Spinal cord (tissue), 10 donors: ENCODE data around the gene ARHGEF37. TPM values are rescaled to one million over a fixed set of nuclear protein-coding genes. Genes with fewer than 3 reads are reported as not detected.
"Not testable (repeated sequence)": the region's sequence is repeated elsewhere in the genome, so short reads cannot be mapped to it uniquely, and the experiment has no call there.

Source experiments
- DNase-seq, 6 donors: peaks; one replicate each; pipeline versions ENCODE4 v3.0.0 to v3.0.0-alpha.2; 2013 to 2015; ENCODE audit warnings: low spot score in 6 of 6, low read depth in 4 of 6
- H3K27ac ChIP-seq: one replicate; pipeline ENCODE4 v1.5.1; 2013; ENCODE audit warnings: low read depth, low read length, control low read depth
- H3K27me3 ChIP-seq: one replicate; pipeline ENCODE4 v1.6.1; 2013; ENCODE audit warnings: low read length; ENCODE audit not compliant: control insufficient read depth, insufficient read depth
- H3K36me3 ChIP-seq: one replicate; pipeline ENCODE4 v1.6.1; 2013; ENCODE audit warnings: low read length; ENCODE audit not compliant: control insufficient read depth, insufficient read depth
- H3K4me1 ChIP-seq: one replicate; pipeline ENCODE4 v1.6.1; 2013; ENCODE audit warnings: low read length; ENCODE audit not compliant: control insufficient read depth, insufficient read depth
- H3K4me3 ChIP-seq: one replicate; pipeline ENCODE4 v1.5.1; 2013; ENCODE audit warnings: low read depth, low read length, control low read depth
- H3K9me3 ChIP-seq: one replicate; pipeline ENCODE4 v1.6.1; 2013; ENCODE audit warnings: low read length; ENCODE audit not compliant: control insufficient read depth, insufficient read depth
- WGBS: methylation state at CpG from one replicate; pipeline ENCODE4 v1.1.5; 2013; ENCODE audit warnings: missing lambda C conversion rate; ENCODE audit not compliant: insufficient coverage; 5-methylcytosine and 5-hydroxymethylcytosine counted together
- polyA plus RNA-seq, 2 donors: library from polyadenylated mRNA; unstranded; fragments of 120-200 nt; gene quantifications; one replicate each; pipeline ENCODE4 v1.2.1, GENCODE V29; 2013; ENCODE audit not compliant: insufficient read length in 2 of 2
- total RNA-seq, 2 donors: library from RNA; depleted of rRNA in 1 of 2; stranded (reverse); fragments of 120-200 nt in 1 of 2; fragments of >200 nt in 1 of 2; gene quantifications; one replicate each; pipeline versions ENCODE4 v1.2.3 to v1.2.4, GENCODE V29; 2013 to 2014
- donor health status: healthy.

The ARHGEF37 gene
- total and polyA plus RNA-seq, 4 donors, result 5.6 to 22.3 (median 7.1) TPM

DNA sequence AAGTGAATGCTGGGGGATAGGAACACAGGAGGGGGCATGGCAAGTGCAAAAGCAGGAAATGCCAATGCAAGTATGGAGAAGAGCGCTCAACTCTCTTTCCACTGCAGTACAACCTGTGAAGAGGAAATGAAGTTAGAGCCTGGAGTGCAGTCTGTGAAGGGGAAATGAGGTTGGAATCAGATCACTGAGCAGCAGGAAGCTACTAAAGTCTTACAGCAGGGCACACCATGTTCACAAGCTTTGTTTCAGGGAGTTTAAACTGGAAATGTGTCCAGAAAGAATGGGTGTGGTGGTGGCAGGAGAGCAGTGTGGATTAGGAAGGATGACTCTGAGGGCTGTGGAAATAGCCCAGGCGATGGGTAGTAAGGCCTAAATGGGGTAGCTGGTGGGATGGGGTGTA lies 15.4 kb downstream of the ARHGEF37 start:
- peak overlapping the region; percentile 42 for H3K27ac ChIP-seq

DNA sequence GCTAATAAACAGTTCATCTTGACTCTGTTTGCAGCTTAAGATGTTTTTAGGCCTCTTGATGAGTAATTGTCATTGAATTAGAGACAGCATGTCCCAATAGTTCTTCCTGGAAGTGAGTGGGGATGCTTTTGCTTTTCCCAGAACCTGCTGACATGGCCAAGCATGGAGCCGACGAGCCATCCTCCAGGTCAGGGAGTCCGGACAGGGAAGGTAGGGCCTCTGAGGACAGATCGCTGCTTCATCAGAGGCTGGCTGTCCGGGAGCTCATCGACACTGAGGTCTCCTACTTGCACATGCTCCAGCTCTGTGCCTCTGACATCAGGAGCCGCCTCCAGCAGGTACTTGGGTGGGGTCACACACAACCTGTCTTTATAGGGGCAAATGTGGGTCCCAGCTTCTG lies 16.3 kb downstream of the ARHGEF37 start:
- DNase-seq, result no peak
- 92% methylated on average over 7 of the region's 7 CpGs for WGBS
- Histone ChIP-seq H3K27me3 (no peaks in the 10 kb centered on the region), H3K4me1 (no peaks in the 10 kb centered on the region), H3K36me3 (no peaks in the 10 kb centered on the region), H3K9me3 (no peaks in the 10 kb centered on the region), H3K27ac (no peak overlapping the region), H3K4me3 (no peak overlapping the region)

More for the DNA sequence above, 15.4 kb downstream of the ARHGEF37 start:
- Histone ChIP-seq H3K36me3 (no peaks in the 10 kb centered on the region), H3K4me1 (no peaks in the 10 kb centered on the region), H3K4me3 (no peak overlapping the region), H3K9me3 (no peaks in the 10 kb centered on the region), H3K27me3 (no peaks in the 10 kb centered on the region)
- WGBS, result 83% methylated on average over 1 of the region's 2 CpGs
- no peak for DNase-seq

DNA sequence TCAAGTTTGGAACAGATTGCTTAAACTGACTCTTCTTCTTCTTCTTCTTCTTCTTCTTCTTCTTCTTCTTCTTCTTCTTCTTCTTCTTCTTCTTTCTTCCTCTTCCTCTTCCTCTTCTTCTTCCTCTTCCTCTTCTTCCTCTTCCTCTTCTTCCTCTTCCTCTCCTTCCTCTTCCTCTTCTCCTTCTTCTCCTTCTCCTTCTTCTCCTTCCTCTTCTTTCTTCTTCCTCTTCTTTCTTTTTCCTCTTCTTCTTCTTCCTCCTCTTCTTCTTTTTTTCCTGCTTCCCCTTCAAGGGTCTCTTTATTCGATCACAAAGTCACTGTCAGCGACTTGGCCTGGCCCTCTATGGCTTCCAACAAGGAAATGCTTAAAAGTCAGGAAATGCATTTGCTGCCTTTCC lies 16.9 kb downstream of the ARHGEF37 start:
- not testable (repeated sequence) for H3K4me3 ChIP-seq, H3K27ac ChIP-seq

DNA sequence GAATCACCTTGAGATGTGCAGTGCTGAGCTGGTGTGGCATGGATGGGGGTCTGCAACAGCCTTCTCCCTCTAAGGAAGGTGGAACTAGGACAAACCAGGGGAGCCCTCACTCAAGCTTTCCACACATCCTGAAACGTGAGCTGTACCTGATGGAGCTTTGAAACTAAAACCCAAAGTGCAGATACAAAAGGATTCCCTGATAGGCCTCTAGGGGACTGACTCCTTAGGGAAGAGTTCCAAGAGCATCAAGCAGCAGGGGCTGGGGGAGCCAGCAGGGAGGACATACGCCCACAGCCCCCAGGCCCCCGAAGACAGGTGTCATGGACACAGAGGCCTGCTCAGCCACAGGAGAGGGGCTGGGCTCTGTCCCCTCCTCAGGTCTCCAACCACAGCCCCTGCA lies 17.7 kb downstream of the ARHGEF37 start:
- DNase-seq, result no peak
- 52% methylated on average over 3 of the region's 3 CpGs for WGBS
- no peak overlapping the region for H3K27ac ChIP-seq

More for the DNA sequence above, 16.9 kb downstream of the ARHGEF37 start:
- not testable (repeated sequence) for H3K9me3 ChIP-seq, H3K36me3 ChIP-seq, H3K4me1 ChIP-seq, H3K27me3 ChIP-seq, DNase-seq
- WGBS, result 93% methylated on average over 2 of the region's 2 CpGs

DNA sequence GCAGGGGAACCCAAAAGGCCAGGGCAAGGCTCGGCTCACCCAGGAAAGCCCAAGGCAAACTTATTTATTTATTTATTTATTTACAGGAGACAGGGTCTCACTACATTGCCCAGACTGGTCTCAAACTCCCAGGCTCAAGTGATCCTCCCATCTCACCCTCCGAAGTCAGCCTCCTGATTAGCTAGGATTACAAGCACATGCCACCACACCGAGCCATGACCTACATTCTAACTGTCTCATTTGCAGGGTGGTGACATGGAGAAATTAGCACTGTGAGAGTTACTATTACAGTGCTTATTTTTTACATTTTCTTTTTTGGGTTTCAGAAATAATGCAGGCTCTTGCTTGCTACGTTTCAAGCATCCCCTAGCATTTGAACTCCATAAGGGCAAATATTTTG lies 18.1 kb downstream of the ARHGEF37 start:
- Histone ChIP-seq H3K9me3 (no peaks in the 10 kb centered on the region), H3K4me1 (no peaks in the 10 kb centered on the region), H3K27me3 (no peaks in the 10 kb centered on the region), H3K4me3 (no peak overlapping the region), H3K27ac (no peak overlapping the region), H3K36me3 (no peaks in the 10 kb centered on the region)
- no peak for DNase-seq
- 100% methylated on average over 1 of the region's 4 CpGs for WGBS

More for the DNA sequence above, 17.7 kb downstream of the ARHGEF37 start:
- no peaks in the 10 kb centered on the region for H3K4me1 ChIP-seq
- H3K27me3 ChIP-seq, result no peaks in the 10 kb centered on the region
- no peaks in the 10 kb centered on the region for H3K9me3 ChIP-seq
- no peak overlapping the region for H3K4me3 ChIP-seq
- H3K36me3 ChIP-seq, result no peaks in the 10 kb centered on the region

DNA sequence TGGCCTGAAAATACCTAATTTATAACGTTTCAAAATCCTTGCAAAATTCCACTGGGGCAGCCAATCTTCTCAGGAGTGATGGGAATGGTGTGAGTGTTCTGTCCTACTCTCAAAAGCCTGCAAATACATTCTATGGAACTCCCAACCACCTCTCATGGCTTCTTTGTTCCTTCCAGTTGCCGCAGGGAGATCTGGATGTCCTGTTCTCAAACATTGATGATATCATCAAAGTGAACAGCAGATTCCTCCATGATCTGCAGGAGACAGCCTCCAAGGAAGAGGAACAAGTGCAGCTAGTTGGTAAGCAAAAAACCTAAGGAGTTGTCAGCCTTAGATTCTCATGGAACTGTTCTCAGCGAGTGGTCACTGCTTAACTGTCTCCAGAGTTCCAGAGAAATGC lies 19.6 kb downstream of the ARHGEF37 start:
- no peak overlapping the region for H3K27ac ChIP-seq
- no peaks in the 10 kb centered on the region for H3K27me3 ChIP-seq
- no peak for DNase-seq
- no peaks in the 10 kb centered on the region for H3K36me3 ChIP-seq
- H3K4me3 ChIP-seq, result no peak overlapping the region
- no peaks in the 10 kb centered on the region for H3K4me1 ChIP-seq
- H3K9me3 ChIP-seq, result no peaks in the 10 kb centered on the region
- WGBS, result 89% methylated on average over 2 of the region's 3 CpGs

DNA sequence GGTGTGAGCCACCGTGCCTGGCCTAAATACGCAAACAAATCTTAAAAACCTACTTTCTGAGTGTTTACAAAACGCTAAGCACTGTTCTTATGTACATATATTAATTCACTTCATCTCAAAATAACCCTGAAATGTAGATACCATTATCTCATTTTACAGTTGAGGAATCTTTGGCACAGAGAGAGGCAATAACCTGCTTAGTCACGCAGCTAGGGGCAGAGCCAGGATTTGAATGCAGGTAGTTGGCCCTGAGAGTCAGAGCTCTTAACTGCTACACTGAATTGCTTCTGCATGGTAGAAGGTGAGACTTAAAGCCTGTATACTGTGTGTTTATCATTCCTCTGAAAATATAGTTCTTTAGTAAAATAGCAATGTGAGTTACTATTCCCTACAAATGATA lies 21.9 kb downstream of the ARHGEF37 start:
- Histone ChIP-seq H3K36me3 (no peaks in the 10 kb centered on the region), H3K27ac (no peak overlapping the region), H3K27me3 (no peaks in the 10 kb centered on the region), H3K9me3 (no peaks in the 10 kb centered on the region), H3K4me3 (no peak overlapping the region), H3K4me1 (no peaks in the 10 kb centered on the region)
- WGBS, result 100% methylated on average over 2 of the region's 4 CpGs
- no peak for DNase-seq

DNA sequence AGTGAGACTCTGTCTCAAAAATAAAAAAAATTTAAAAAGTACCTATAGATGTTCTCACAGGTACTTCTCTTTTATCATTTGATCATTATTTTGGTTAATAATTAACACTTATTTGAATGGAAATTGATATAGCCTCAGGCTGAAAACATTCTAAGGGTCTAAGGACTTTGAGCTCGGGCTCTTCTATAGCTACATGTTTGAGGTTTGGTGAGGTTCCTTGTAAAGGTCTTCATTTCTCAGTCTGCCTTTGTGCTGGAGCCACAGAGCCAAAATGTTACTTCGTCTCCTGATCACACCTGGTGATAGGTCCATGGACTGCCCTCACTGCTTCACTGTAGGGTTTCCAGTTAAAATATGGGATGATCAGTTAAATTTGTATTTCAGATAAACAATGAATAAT lies 22.6 kb downstream of the ARHGEF37 start:
- H3K36me3 ChIP-seq, result no peaks in the 10 kb centered on the region
- no peaks in the 10 kb centered on the region for H3K9me3 ChIP-seq
- WGBS, result 80% methylated on average over 1 of the region's 2 CpGs
- no peak overlapping the region for H3K27ac ChIP-seq
- DNase-seq, result no peak
- no peak overlapping the region for H3K4me3 ChIP-seq
- no peaks in the 10 kb centered on the region for H3K4me1 ChIP-seq
- no peaks in the 10 kb centered on the region for H3K27me3 ChIP-seq

DNA sequence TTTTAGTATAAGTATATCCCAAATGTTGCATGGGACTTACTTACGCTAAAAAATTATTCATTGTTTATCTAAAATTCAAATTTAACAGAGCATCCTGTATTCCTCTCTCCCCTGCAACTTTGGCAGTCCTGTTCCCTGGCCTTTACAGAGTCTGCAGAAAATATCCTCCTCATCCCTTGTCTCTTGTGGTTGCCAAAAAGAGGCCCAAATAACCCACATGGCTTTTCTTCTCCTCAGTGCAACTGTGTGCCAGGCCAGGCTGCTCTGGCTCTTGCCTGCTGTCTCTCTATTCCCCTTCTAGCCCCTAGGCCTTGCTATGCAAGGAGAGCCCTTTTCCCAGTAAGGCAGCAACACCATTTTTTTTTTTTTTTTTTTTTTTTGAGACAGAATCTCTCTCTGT lies 23.0 kb downstream of the ARHGEF37 start:
- Histone ChIP-seq H3K4me1 (no peaks in the 10 kb centered on the region), H3K27me3 (no peaks in the 10 kb centered on the region), H3K27ac (no peak overlapping the region), H3K4me3 (no peak overlapping the region), H3K9me3 (no peaks in the 10 kb centered on the region), H3K36me3 (peaks cover under 1% of the 10 kb centered on the region)
- WGBS, result no CpG with 5 or more reads among the region's 1 CpG
- no peak for DNase-seq

DNA sequence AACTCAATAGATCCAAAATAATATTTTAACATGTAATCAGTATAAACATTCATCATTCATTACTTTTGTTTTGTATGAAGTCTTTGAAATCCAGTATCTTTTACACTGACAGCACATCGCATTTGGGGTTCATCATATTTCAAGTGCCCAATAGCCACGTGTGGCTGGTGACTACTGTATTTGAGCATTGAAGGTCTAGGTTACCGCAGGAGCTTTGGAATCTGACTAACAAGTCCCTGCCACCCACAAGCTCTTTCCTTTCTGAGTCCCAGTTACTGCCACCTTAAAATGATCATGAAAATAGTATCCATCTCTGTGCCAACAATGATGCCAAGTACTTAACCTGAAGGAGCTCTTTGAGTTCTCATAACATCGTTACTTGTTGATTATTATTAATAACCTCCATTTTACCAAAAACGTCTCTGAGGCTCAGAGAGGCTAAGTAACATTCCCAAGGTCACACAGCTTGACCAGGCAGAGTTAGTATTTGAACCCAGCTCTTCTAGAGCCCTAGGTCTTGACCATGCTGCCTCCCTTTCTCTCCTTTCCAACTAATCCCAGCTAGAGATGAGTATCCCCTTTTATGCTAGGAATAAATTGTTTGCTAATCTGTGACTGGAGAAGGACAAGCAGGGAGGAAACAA lies 24.2 kb downstream of the ARHGEF37 start:
- H3K9me3 ChIP-seq, result no peaks in the 10 kb centered on the region
- peaks cover 9% of the 10 kb centered on the region for H3K36me3 ChIP-seq
- no peaks in the 10 kb centered on the region for H3K27me3 ChIP-seq
- H3K4me3 ChIP-seq, result no peak overlapping the region
- WGBS, result 86% methylated on average over 4 of the region's 5 CpGs
- DNase-seq, result no peak
- H3K4me1 ChIP-seq, result no peaks in the 10 kb centered on the region
- H3K27ac ChIP-seq, result no peak overlapping the region
